LNCaP clone FGC (cell line): ENCODE data around the gene TNS3.

Experiments used
- DNase-seq: peaks from one replicate; pipeline ENCODE4 v3.0.0-alpha.2; 2011; ENCODE audit warnings: low read depth
- H3K4me3 ChIP-seq: 2 replicates; pipeline ENCODE4 v1.5.1; 2011; ENCODE audit warnings: mild to moderate bottlenecking, low read depth, low read length, control low read depth
- CTCF ChIP-seq: IDR thresholded peaks from 2 replicates; pipeline ENCODE4 v1.5.1; 2012; ENCODE audit warnings: mild to moderate bottlenecking; ENCODE audit not compliant: control insufficient read depth, insufficient read depth; ENCODE audit errors: extremely low read depth

Gene TNS3

GRCh38 chr7:47314248-47314647 is 267.7 kb downstream of the TNS3 start:
- no peak for DNase-seq
- no peak overlapping the region for H3K4me3 ChIP-seq
- no peak for TF ChIP-seq CTCF

GRCh38 chr7:47313564-47313963 is 268.3 kb downstream of the TNS3 start:
- TF ChIP-seq CTCF = no peak

GRCh38 chr7:47311891-47312290 is 270.0 kb downstream of the TNS3 start:
- DNase-seq = no peak
- H3K4me3 ChIP-seq = no peak overlapping the region
- no peak for TF ChIP-seq CTCF

More at GRCh38 chr7:47313564-47313963, 268.3 kb downstream of the TNS3 start:
- no peak overlapping the region for H3K4me3 ChIP-seq
- no peak for DNase-seq

- TF ChIP-seq CTCF = no peak
- no peak for DNase-seq
- H3K4me3 ChIP-seq = no peak overlapping the region
Observed at GRCh38 chr7:47310020-47310419, 271.9 kb downstream of the TNS3 start.

- no peak overlapping the region for H3K4me3 ChIP-seq
- no peak for DNase-seq
- TF ChIP-seq CTCF = no peak
Observed at GRCh38 chr7:47308808-47309207, 273.1 kb downstream of the TNS3 start.

- H3K4me3 ChIP-seq = no peak overlapping the region
- no peak for TF ChIP-seq CTCF
Observed at GRCh38 chr7:47307311-47307710, 274.6 kb downstream of the TNS3 start.

GRCh38 chr7:47304727-47305719 is 276.9 kb downstream of the TNS3 start:
- no peak for TF ChIP-seq CTCF
- DNase-seq = no peak
- H3K4me3 ChIP-seq = no peak overlapping the region

More at GRCh38 chr7:47307311-47307710, 274.6 kb downstream of the TNS3 start:
- DNase-seq = no peak
